ENCODE measurements around the gene CTPS2.
"Not testable (repeated sequence)": the region's sequence is repeated elsewhere in the genome, so short reads cannot be mapped to it uniquely, and the experiment has no call there.

The CTPS2 gene

GRCh38 chrX:16659321-16659720 is 53.1 kb downstream of the CTPS2 start:
- no peak overlapping the region for H3K4me3 ChIP-seq (ENCODE audit: low read depth, low read length)

GRCh38 chrX:16658284-16658683 is 54.2 kb downstream of the CTPS2 start:
- no peak overlapping the region for H3K4me3 ChIP-seq (ENCODE audit: low read depth, low read length)

GRCh38 chrX:16654093-16654492 is 58.4 kb downstream of the CTPS2 start:
- no peak overlapping the region for H3K4me3 ChIP-seq (ENCODE audit: low read depth, low read length)

- H3K4me3 ChIP-seq (ENCODE audit: low read depth, low read length) = no peak overlapping the region
These were observed 59.0 kb downstream of the CTPS2 start for GRCh38 chrX:16653424-16653823.

GRCh38 chrX:16651391-16652024 is 61.0 kb downstream of the CTPS2 start:
- H3K4me3 ChIP-seq (ENCODE audit: low read depth, low read length) = no peak overlapping the region

- no peak within 1 kb of the TSS for H3K4me3 ChIP-seq (ENCODE audit: low read depth, low read length)
These were observed 62.6 kb downstream of the CTPS2 start, which contains the start of gene S100G for GRCh38 chrX:16649858-16650257. Gene S100G (plus strand): TSS chrX:16650158. CDS start chrX:16651007, 849 bp downstream.

GRCh38 chrX:16646366-16647138 is 65.9 kb downstream of the CTPS2 start:
- no peak overlapping the region for H3K4me3 ChIP-seq (ENCODE audit: low read depth, low read length)

- no peak overlapping the region for H3K4me3 ChIP-seq (ENCODE audit: low read depth, low read length)
These were observed 69.3 kb downstream of the CTPS2 start for GRCh38 chrX:16643176-16643575.

GRCh38 chrX:16640823-16641222 is 71.6 kb downstream of the CTPS2 start:
- H3K4me3 ChIP-seq (ENCODE audit: low read depth, low read length) = no peak overlapping the region

GRCh38 chrX:16639966-16640365 is 72.5 kb downstream of the CTPS2 start:
- no peak overlapping the region for H3K4me3 ChIP-seq (ENCODE audit: low read depth, low read length)

DNA sequence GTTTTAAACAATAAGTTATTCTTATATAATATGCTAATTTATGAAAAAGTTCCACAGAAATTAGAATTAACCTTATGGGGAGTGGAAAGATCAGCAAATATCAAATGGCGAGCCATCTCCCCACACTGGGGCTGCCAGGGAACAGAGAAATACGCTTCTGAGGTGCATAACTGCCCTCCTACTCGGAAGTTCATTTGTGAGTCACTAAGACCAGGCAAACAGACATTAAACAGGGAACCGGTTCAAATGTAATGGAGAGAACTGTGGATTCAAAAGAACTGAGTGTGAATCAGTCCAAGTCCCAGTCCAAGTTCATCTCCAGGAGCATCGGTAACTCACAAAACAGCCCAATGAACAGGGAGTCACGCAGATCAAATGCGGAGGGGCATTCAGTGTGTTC is 73.9 kb downstream of the CTPS2 start:
- no peak overlapping the region for H3K4me3 ChIP-seq (ENCODE audit: low read depth, low read length)

- no peak overlapping the region for H3K4me3 ChIP-seq (ENCODE audit: low read depth, low read length)
These were observed 76.9 kb downstream of the CTPS2 start for GRCh38 chrX:16635596-16635995.

GRCh38 chrX:16635040-16635439 is 77.4 kb downstream of the CTPS2 start:
- no peak overlapping the region for H3K4me3 ChIP-seq (ENCODE audit: low read depth, low read length)

- no peak overlapping the region for H3K4me3 ChIP-seq (ENCODE audit: low read depth, low read length)
These were observed 78.7 kb downstream of the CTPS2 start for GRCh38 chrX:16633754-16634153.

- H3K4me3 ChIP-seq (ENCODE audit: low read depth, low read length) = no peak overlapping the region
These were observed 82.6 kb downstream of the CTPS2 start for GRCh38 chrX:16629909-16630308.

- no peak overlapping the region for H3K4me3 ChIP-seq (ENCODE audit: low read depth, low read length)
These were observed 83.4 kb downstream of the CTPS2 start for GRCh38 chrX:16628946-16629595.

DNA sequence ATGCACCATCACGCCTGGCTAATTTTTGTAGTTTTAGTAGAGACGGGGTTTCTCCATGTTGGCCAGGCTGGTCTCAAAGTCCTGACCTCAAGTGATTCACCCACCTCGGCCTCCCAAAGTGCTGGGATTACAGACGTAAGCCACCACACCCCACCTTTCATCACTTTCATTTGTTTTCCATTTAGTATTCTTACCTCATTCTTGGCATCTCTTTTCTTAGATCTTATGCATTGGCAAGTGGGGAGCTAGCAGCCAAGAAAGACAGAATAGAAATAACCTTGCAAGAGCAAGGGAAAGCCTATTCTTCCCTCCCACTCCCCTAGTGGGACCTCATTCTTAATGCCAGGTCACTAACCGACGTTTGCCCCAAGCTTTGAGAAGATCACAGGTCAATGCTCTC is 84.0 kb downstream of the CTPS2 start:
- H3K4me3 ChIP-seq (ENCODE audit: low read depth, low read length) = not testable (repeated sequence)

GRCh38 chrX:16619024-16619423 is 93.4 kb downstream of the CTPS2 start:
- H3K4me3 ChIP-seq (ENCODE audit: low read depth, low read length) = no peak overlapping the region

DNA sequence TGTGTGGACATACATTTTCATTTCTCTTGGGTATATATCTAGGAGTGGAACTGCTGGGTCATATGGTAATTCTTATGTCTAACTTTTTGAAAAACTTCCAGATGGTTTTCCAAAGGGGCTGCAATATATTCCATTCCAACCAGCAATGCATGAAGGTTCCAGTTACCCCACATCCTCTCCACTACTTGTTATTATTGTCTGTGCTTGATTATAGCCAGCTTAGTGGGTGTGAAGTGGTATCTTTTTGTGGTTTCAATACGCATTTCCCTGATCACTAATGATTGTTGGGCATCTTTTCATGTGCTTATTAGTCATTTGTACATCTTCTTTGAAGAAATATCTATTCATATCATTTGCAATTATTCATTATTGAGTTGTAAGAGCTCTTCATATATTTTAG is 94.0 kb downstream of the CTPS2 start:
- no peak overlapping the region for H3K4me3 ChIP-seq (ENCODE audit: low read depth, low read length)

DNA sequence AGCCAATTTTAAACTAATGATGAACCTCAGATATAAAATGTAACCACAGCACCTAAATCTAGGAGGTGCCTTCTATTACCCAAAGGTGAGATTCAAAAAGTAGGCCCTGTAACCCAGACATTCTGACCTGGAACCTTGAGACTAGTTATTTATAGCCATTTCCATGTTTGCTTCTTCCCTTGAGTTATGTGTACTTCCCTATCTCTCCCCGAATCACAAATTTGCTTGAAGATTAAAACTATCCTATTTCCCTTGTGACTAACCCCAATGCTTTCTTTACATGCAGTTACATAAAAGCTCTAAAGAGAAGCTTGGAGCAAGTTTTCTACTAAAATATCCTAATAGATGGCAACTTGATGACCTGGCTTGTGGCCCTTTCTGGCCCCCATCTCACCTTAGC is 95.1 kb downstream of the CTPS2 start:
- H3K4me3 ChIP-seq (ENCODE audit: low read depth, low read length) = no peak overlapping the region

- H3K4me3 ChIP-seq (ENCODE audit: low read depth, low read length) = no peak overlapping the region
These were observed 100.1 kb downstream of the CTPS2 start for GRCh38 chrX:16612257-16612897.

- H3K4me3 ChIP-seq (ENCODE audit: low read depth, low read length) = not testable (repeated sequence)
These were observed 101.8 kb downstream of the CTPS2 start for GRCh38 chrX:16610654-16611053.
